ENCODE measurements around the gene HIGD1A. TPM values are rescaled to one million over a fixed set of nuclear protein-coding genes. Genes with fewer than 3 reads are reported as not detected.

HIGD1A gene
- polyA plus RNA-seq, 1 donor = 145 TPM

- no peak for DNase-seq
Observed at GRCh38 chr3:42802876-42803413, 1.3 kb downstream of the HIGD1A start.

GRCh38 chr3:42801784-42802183, 2.5 kb downstream of the HIGD1A start:
- DNase-seq = no peak

DNA sequence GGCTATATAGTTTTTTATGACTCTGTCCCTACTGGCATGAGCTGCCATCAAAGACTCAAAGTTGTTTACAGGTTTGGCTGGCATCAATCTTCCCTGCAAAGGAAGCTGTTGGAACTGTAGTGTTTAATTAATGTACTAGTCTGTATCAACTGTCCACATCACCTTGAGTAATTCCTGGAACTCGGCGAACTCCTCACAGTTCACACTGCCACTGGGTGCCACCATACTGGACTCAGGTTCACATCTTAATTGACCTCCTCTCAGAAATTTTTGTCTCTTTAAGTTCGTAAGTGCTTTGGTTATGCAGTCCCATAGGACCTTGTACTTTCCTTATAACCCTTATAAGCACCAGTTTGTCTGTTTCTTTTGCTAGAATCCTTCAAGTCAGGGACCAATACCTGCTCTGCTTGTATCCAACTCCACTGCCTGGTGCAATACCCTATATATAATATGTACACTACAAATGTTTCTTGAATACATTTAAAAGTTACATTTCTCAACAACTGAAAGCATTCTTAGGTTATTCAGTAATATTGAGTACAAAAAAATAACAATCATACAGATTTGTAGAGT, 3.2 kb downstream of the HIGD1A start:
- no peak for DNase-seq

DNA sequence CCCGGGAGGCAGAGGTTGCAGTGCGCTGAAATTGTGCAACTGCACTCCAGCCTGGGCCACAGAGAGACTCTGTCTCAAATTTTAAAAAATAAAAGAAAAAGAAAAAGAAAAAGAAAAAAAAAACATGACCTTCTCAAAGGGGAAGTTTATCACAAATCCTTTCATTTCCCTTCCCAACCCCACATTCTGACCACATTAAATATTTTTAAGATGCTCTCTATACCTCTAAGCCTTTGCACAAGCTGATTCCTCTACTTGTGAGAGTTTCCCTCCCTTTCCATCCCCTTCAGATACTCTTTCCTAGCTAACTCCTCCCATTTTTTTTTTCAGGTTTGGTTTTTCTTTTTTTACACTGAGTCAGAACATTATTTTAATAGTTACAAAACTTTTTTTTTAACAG, 4.0 kb downstream of the HIGD1A start:
- no peak for DNase-seq

GRCh38 chr3:42799376-42799775, 4.9 kb downstream of the HIGD1A start:
- DNase-seq = no peak

GRCh38 chr3:42796332-42796885, 7.9 kb downstream of the HIGD1A start:
- DNase-seq = no peak

DNA sequence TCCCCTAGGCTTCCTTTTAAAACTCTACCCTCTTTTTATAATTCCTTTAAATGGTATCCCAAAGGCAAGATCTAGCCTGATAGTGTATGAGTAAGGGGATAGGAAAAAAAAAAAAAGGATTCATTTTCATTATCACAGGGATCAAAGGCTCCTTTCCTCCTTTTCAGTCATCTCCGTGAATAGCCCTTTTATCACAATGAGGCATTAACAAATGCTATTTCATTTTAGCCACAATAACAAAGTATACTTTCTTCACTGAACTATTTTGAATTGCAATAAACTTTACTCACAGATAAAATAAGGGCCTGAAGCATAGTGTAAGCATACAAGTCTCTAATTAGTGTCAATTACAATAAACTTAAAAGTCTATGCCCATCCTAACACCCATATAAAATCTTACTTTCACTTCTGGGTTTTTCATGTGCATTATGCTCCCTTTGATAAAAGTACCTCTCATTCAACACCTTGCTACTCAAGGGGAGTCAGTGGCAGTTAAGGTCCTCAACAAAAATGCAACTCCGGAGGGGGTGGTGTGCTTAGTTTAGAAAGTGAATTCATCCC, 8.6 kb downstream of the HIGD1A start:
- DNase-seq = no peak

DNA sequence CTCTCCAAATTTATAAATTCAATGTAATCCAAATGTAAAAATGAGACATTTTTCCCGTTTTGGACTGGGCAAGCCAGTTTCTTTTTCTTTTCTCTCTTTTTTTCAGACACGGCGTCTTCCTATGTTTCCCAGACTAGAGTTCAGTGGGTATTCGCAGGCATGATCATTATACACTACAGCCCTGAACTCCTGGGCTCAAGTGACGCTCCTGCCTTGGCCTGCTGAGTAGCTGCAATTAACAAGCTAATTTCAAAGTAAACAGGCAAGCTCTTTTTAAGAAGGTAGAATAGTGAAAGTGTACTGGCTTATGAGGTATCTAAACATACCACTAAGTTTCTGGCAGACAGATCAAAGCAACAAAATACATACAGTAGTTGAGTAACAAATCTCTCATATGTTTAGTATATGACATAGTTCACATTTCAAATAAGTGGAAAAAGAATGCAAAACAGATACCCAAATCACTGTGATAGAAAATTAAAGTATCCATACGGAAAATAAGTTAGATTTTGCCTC, 13.5 kb downstream of the HIGD1A start:
- DNase-seq = no peak

DNA sequence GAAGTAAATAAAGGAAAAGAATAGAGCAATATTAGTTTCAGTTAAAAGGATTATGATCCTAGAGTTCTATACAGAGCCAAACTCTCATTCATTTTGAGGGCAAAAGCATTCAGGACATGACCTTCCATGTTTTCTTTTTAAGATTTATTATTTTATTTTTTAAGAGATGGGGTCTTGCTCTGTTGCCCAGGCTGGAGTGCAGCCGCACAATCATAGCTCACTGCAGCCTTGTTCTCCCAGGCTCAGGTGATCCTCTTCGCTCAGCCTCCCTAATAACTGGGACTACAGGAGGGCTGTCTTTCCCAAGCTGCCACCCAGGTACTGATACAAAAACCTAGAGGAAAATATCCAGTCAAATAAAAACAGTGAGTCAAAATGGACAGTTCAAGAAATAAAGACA, 17.7 kb downstream of the HIGD1A start:
- DNase-seq = no peak

DNA sequence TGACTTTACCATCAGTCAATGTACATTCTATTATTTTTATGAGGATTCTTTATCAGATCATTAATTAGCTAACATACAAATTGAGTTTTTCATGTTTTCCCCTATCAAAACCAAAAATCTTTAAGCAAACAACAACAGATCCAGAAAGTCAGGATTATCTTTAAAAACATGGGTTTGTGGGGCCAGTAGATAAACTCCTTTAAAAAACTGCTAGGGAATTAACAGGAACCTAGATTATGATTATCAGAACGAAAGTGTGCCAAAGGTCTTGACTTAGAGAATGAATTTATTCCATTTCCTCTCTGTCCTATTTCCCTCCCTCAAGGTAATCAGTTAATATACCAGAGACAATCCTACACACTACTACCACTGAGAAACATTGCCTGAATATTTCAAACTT, 18.1 kb downstream of the HIGD1A start:
- DNase-seq = no peak

DNA sequence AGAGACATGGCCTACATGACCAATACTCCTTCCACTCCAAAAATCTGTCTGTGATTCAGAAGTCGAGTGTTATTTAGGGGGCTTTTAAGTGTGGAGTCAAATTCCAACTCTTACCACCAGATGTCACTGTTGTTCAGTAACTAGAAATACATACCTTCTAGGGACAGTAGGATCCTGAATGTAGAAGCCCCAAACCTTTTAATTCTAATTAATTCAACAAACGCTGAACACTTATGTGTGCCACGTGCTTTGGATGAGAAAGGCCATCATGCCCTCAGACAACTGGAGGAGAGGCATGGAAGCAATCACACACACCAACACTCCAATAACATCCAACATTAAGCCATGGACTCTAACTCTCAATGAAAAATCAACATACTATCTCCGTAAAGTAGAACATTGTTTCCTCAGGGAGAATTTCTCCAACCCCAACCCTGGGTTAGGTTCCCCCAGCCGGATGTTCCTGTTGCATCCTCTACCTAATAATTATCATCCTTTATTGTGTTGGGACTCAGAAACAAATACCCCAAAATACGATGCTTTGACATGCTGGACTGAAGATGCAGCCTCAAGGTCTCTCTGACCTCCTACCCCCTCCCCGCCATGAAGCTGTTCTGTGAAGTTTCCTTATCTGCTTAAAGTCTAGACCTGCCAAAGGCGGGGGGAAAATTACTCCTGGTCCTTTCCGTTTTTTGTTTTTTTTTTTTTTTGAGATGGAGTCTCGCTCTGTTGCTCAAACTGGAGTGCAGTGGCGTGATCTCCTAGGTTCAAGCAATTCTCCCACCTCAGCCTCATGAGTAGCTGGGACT, 23.2 kb downstream of the HIGD1A start:
- DNase-seq = peak; percentile 78

DNA sequence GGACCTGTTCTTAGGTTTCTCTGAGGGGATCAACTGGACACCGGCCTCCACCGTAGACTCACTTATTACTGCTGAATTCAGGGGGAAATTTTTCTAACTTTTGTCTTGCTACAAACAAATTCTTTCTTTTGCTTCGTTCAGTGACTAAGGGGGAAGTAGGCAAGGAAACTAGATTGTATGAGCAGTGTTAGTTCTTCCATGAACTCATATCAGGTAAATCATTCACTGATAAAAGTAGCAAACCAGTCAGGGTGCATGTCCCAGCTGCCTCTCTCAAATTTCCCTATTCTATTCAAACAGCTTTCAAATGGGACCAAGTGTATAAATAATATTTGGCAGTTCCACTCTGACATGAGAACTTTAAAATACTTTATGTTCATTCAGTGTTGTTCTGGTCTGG, 23.9 kb downstream of the HIGD1A start:
- no peak for DNase-seq

DNA sequence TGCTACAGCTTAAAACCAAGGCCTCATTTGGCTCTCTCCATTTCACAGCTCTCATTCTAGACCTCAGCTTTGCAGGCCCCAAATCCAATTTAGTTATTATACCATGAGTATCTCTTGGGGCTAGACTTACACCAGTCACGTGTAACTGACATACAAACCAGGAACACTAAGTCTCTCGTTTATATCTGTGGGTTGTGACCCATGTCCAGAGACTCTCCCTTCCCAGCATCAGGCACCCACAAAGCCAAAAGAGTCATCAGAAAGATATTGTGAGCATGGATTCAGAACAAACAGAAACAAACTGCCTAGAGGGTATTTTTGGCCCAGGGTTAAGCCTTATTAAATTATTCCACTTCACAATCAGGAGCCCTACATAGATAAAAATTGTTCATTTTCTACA, 25.6 kb downstream of the HIGD1A start:
- DNase-seq = no peak

- no peak for DNase-seq
Observed at GRCh38 chr3:42773409-42773751, 30.9 kb downstream of the HIGD1A start.

DNA sequence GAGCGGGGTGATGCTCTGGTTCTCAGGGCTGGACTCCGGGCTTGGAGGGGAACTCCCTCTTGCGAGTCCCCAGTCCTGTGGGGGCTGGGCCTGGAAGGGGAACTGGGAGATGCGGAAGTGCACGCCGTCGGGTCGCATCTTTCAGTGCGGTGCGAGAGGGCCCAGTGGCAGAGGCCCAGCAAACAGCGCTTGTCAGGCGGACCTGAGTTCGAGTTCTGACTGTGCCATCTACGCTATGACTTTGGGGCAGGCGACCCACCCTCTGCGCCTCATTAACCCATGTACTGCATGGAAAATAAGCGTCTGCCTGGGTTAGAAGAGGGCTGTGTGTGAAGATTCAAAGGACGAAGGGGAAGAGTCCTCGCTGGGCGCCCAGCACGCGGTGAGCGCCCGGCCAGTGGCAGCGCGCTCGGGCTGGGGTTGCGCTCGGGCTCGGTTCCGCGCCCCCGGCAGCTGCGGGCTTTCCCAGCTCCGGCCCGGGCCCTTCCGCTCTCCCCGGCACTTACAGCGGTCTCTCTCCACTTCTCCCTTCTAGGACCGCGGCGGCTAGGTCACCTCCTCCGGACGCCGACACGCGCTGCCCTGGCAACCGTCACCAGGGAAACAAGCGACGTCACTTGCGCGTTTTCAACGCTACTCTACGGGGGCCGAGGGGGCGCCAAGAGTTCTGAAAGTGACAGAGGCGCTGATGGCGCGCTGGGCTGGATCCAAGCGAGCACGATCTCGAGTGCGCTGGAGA, 31.5 kb downstream of the HIGD1A start, which contains the start of gene CCDC13:
Gene CCDC13, minus strand, starts transcription at position 584 of the 739 bp plus-strand sequence. CDS start 14,908 bp downstream, outside the sequence.
- DNase-seq = peak; percentile 96

DNA sequence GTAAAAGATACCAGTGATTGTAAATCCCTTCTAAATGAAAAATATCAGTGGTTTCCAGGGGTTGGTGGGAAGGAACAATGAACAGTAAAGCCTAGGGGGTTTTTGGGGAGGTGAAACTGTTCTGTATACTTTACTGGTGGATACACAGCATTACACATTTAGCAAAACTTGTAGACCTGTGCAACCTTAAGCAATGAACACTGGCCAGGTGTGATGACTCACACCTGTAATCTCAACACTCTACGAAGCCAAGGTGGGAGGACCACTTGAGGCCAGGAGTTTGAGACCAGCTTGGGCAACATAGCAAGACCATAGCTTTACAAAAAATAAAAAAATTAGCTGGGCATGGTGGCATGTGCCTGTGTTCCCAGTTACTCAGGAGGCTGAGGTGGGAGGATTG, 33.0 kb downstream of the HIGD1A start:
- no peak for DNase-seq

GRCh38 chr3:42769477-42770131, 34.7 kb downstream of the HIGD1A start:
- DNase-seq = no peak

DNA sequence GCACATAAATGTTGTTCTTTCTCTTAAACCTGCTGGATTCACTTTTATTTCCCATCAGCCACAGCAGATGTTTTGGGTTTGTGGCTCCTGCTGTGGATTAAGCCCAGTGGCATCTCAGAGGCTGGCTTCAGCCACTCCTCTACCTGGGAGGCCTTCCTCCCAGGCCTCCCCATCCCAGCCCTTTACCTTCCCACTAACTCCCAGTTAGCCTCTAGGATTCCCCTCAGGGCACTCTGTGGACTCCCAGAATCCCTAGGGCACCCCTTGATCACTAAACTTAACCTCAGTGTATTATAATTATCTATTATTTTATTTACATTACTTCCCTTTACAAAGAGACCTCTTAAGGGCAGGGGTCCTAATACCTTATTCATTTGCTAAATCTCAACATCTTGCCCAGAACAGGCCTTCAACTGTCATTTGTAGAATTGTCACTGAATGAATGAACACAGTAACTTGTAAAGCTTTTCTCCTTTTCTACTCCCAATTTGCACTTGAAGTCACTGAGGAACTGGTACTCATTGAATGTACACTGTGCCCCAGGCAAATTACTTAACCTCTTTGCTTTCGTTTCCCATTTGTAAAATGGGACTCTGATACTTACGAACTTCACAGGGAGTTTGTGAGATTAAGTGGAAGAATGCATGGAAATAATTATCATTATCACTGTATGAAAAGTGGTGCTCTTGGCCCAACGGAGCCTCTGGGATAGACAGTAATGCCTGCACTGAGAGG, 39.6 kb downstream of the HIGD1A start:
- no peak for DNase-seq

DNA sequence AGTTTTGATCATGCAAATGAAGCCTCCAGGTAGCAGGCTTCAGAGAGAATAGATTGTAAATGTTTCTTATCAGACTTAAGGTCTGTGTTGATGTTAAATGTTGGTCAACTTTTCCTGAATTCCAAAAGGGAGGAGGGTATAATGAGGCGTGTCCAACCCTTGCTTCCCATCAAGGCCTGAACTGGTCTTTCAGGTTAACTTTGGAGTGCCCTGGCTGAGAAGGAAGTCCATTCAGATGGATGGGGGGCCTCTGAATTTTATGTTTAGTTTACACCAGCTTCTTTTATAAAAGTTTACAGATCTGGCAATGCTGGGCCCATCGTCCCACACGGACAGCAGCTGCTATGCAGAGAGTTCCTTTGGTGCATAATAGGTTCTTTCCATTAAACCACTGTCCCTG, 40.2 kb downstream of the HIGD1A start:
- no peak for DNase-seq

DNA sequence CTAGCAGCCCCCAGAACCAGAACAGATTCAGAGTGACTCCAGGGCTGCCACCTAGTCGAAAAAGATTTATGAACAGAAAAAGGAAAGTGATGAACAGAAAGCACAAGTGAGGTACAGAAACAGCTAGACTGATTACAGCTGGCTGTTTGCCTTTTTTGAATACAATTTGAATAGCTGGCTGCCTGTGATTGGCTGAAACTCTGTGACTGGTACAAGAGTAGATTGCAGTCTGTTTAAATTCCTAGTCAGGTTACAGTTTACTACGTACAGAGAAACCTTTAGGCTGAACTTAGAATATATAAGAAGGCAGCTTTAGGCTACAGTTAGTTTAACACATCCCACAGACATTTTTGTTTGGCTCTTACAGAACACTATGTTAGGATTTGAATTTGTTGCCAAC, 41.3 kb downstream of the HIGD1A start:
- no peak for DNase-seq
